ENCODE results near the gene SVIL. TPM values are rescaled to one million over a fixed set of nuclear protein-coding genes. Genes with fewer than 3 reads are reported as not detected.

SVIL gene
- total RNA-seq, 1 experiment from 2014 or later: 15.3 TPM

DNA sequence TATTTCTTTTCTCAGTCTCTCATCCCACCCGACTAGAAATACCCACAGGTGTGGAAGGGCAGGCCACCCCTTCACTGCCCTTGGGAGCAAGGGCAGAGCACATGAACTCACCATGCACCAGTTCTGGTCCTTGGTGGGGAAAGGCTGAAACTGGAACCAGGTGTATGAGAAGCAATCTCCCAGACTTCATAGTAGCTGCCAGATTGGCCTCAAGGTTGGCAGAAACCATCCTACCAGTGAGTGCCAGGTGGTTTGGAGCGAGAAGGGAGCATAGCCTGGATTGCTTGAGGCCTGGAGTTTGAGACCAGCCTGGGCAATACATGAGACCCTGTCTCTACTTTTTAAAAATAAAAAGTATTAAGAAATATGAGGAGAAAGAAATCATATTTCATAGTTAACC is 207.1 kb downstream of the SVIL start:
- no peaks in the 10 kb centered on the region for H3K9me3 ChIP-seq (ENCODE audit: control insufficient read depth, low read depth, low read length)
- H2BK20ac ChIP-seq (ENCODE audit: low read depth, low read length, poor library complexity, severe bottlenecking): no peak overlapping the region
- H3K23ac ChIP-seq (ENCODE audit: insufficient read length, low read depth, low read length): no peak overlapping the region
- no peak overlapping the region for H3K9ac ChIP-seq (ENCODE audit: extremely low read depth, insufficient read length, low read length)
- Mint-ChIP-seq H3K4me3 (no peak overlapping the region), H3K36me3 (ENCODE audit: insufficient read depth in 1 of 3, low read depth in 3 of 3) (no peaks in the 10 kb centered on the region), H3K4me1 (no peaks in the 10 kb centered on the region), H3K9me3 (peaks cover 0 to 2% of the 10 kb centered on the region in 2 experiments; a peak in 3 of 5 replicates), H3K27ac (no peak overlapping the region), H3K27me3 (ENCODE audit: low read depth) (no peaks in the 10 kb centered on the region)
- WGBS (ENCODE audit: extremely low coverage, insufficient read length, low lambda C conversion rate): no CpG with 5 or more reads among the region's 2 CpGs
- H3K79me1 ChIP-seq (ENCODE audit: insufficient read depth, low read depth, low read length, poor library complexity, severe bottlenecking): no peaks in the 10 kb centered on the region
- H3K4me2 ChIP-seq (ENCODE audit: insufficient read depth, insufficient read length, low read length): no peak overlapping the region
- no peaks in the 10 kb centered on the region for H3K4me1 ChIP-seq (ENCODE audit: insufficient read depth, low read length)
- H3T11ph ChIP-seq (ENCODE audit: low read length): no peak overlapping the region
- H3K23me2 ChIP-seq (ENCODE audit: insufficient read length, low read depth, low read length, poor library complexity, severe bottlenecking): no peaks in the 10 kb centered on the region
- H2AK5ac ChIP-seq (ENCODE audit: insufficient read length, low read length): no peak overlapping the region
- H4K91ac ChIP-seq (ENCODE audit: insufficient read length, low read depth, low read length): no peak overlapping the region
- no peak for DNase-seq
- TF ChIP-seq, protein P1, sequence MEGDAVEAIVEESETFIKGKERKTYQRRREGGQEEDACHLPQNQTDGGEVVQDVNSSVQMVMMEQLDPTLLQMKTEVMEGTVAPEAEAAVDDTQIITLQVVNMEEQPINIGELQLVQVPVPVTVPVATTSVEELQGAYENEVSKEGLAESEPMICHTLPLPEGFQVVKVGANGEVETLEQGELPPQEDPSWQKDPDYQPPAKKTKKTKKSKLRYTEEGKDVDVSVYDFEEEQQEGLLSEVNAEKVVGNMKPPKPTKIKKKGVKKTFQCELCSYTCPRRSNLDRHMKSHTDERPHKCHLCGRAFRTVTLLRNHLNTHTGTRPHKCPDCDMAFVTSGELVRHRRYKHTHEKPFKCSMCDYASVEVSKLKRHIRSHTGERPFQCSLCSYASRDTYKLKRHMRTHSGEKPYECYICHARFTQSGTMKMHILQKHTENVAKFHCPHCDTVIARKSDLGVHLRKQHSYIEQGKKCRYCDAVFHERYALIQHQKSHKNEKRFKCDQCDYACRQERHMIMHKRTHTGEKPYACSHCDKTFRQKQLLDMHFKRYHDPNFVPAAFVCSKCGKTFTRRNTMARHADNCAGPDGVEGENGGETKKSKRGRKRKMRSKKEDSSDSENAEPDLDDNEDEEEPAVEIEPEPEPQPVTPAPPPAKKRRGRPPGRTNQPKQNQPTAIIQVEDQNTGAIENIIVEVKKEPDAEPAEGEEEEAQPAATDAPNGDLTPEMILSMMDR (conservative IDR thresholded peaks at IDR 0.05): no peak
- H3K4ac ChIP-seq (ENCODE audit: low read depth, low read length): no peak overlapping the region
- no peak overlapping the region for H2BK5ac ChIP-seq (ENCODE audit: insufficient read length, low read length)
- no peak overlapping the region for H2BK120ac ChIP-seq (ENCODE audit: low read depth, low read length, poor library complexity, severe bottlenecking)
- no peak overlapping the region for H3K56ac ChIP-seq (ENCODE audit: insufficient read length, low read depth, low read length)
- no peak overlapping the region for H4K8ac ChIP-seq (replicated peaks; ENCODE audit: insufficient read length, low read depth, low read length)
- no peak overlapping the region for H4K5ac ChIP-seq (ENCODE audit: insufficient read length, low read depth, low read length)
- H2AFZ ChIP-seq (ENCODE audit: low read length): no peak overlapping the region
- H3K18ac ChIP-seq (ENCODE audit: insufficient read length, low read depth, low read length): no peak overlapping the region
- H2BK12ac ChIP-seq (ENCODE audit: insufficient read length, low read depth, low read length): no peak overlapping the region
- no peak overlapping the region for H2BK15ac ChIP-seq (ENCODE audit: low read depth, low read length)
- no peak overlapping the region for H3K14ac ChIP-seq (ENCODE audit: insufficient read depth, low read length)
- H3K27me3 ChIP-seq (ENCODE audit: insufficient read depth, low read length): no peaks in the 10 kb centered on the region
- no peaks in the 10 kb centered on the region for H3K79me2 ChIP-seq (ENCODE audit: insufficient read depth, low read length)
- H4K20me1 ChIP-seq (ENCODE audit: control insufficient read depth, insufficient read depth, insufficient read length): no peaks in the 10 kb centered on the region
- no peak overlapping the region for H3K27ac ChIP-seq (ENCODE audit: insufficient read length, low read depth, low read length)
